ENCODE measurements around the gene MACROD2.
"Not testable (repeated sequence)": the region's sequence is repeated elsewhere in the genome, so short reads cannot be mapped to it uniquely, and the experiment has no call there.

DNA sequence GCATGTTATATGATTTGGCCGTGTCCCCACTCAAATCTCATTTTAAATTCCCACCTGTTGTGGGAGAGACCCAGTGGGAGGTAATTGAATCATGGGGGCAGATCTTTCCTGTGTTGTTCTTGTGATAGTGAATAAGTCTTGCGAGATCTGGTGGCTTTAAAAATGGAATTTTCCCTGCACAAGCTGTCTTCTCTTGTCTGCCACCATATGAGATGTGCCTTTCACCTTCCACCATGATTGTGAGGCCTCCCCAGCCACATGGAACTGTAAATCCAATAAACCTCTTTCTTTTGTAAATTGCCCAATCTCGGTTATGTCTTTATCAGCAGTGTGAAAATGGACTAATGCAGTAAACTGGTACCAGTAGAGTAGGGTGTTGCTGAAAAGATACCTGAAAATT lies 986.2 kb downstream of the MACROD2 start:
- TF ChIP-seq, protein P1, sequence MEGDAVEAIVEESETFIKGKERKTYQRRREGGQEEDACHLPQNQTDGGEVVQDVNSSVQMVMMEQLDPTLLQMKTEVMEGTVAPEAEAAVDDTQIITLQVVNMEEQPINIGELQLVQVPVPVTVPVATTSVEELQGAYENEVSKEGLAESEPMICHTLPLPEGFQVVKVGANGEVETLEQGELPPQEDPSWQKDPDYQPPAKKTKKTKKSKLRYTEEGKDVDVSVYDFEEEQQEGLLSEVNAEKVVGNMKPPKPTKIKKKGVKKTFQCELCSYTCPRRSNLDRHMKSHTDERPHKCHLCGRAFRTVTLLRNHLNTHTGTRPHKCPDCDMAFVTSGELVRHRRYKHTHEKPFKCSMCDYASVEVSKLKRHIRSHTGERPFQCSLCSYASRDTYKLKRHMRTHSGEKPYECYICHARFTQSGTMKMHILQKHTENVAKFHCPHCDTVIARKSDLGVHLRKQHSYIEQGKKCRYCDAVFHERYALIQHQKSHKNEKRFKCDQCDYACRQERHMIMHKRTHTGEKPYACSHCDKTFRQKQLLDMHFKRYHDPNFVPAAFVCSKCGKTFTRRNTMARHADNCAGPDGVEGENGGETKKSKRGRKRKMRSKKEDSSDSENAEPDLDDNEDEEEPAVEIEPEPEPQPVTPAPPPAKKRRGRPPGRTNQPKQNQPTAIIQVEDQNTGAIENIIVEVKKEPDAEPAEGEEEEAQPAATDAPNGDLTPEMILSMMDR (conservative IDR thresholded peaks at IDR 0.05 in 1 of 2, IDR thresholded peaks at IDR 0.05 in 1 of 2; ENCODE audit: extremely low read depth in 1 of 2, insufficient read depth in 1 of 2, low read depth in 1 of 2, low read length in 2 of 2): not testable (repeated sequence)
- TF ChIP-seq EZH2 (IDR thresholded peaks at IDR 0.05; ENCODE audit: borderline replicate concordance, low read length): not testable (repeated sequence)

Data from mammary epithelial cell (primary cell).